Measurements from ENCODE around the gene MCAT. TPM values are rescaled to one million over a fixed set of nuclear protein-coding genes. Genes with fewer than 3 reads are reported as not detected.

The MCAT gene
- total RNA-seq = 10 to 100 TPM; 23.1 to 92.9 (median 28.6) TPM
- 10 to 100 TPM; 16.9 to 28.2 (median 19.5) TPM for polyA plus RNA-seq
- long read RNA-seq, donor 1, transcript MCAT-201 (4 exons, 2,056 nt) = major isoform, 13 of 17 reads
- long read RNA-seq, donor 1, partial matches to known transcripts = 0 of 17 reads
- long read RNA-seq, donor 1, other reads (novel, unspliced or antisense) = 0 of 17 reads
- long read RNA-seq, donor 2, transcript MCAT-202 (3 exons, 1,134 nt) = major isoform, 8 of 13 reads
- long read RNA-seq, donor 2, partial matches to known transcripts = 0 of 13 reads
- long read RNA-seq, donor 2, other reads (novel, unspliced or antisense) = 0 of 13 reads
- long read RNA-seq, donor 3, transcript MCAT-202 (3 exons, 1,134 nt) = minor isoform, 5 of 11 reads
- long read RNA-seq, donor 3, transcript MCAT-201 (4 exons, 2,056 nt) = major isoform, 6 of 11 reads
- long read RNA-seq, donor 3, partial matches to known transcripts = 0 of 11 reads
- long read RNA-seq, donor 3, other reads (novel, unspliced or antisense) = 0 of 11 reads
- long read RNA-seq, donor 4, transcript MCAT-201 (4 exons, 2,056 nt) = minor isoform, 11 of 28 reads
- long read RNA-seq, donor 4, transcript MCAT-202 (3 exons, 1,134 nt) = major isoform, 13 of 28 reads
- long read RNA-seq, donor 4, partial matches to known transcripts = 0 of 28 reads
- long read RNA-seq, donor 4, other reads (novel, unspliced or antisense) = 3 of 28 reads
- long read RNA-seq, donor 5, transcript MCAT-202 (3 exons, 1,134 nt) = minor isoform, 10 of 56 reads
- long read RNA-seq, donor 5, transcript MCAT-201 (4 exons, 2,056 nt) = major isoform, 38 of 56 reads
- long read RNA-seq, donor 5, partial matches to known transcripts = 0 of 56 reads
- long read RNA-seq, donor 5, other reads (novel, unspliced or antisense) = 8 of 56 reads
- long read RNA-seq, donor 6, transcript MCAT-201 (4 exons, 2,056 nt) = major isoform, 7 of 13 reads
- long read RNA-seq, donor 6, partial matches to known transcripts = 0 of 13 reads
- long read RNA-seq, donor 6, other reads (novel, unspliced or antisense) = 2 of 13 reads
- long read RNA-seq, donor 7, transcript MCAT-201 (4 exons, 2,056 nt) = major isoform, 5 of 5 reads
- long read RNA-seq, donor 7, partial matches to known transcripts = 0 of 5 reads
- long read RNA-seq, donor 7, other reads (novel, unspliced or antisense) = 0 of 5 reads
- long read RNA-seq, donor 8, transcript MCAT-202 (3 exons, 1,134 nt) = minor isoform, 6 of 24 reads
- long read RNA-seq, donor 8, transcript MCAT-201 (4 exons, 2,056 nt) = major isoform, 17 of 24 reads
- long read RNA-seq, donor 8, partial matches to known transcripts = 0 of 24 reads
- long read RNA-seq, donor 8, other reads (novel, unspliced or antisense) = 0 of 24 reads
- long read RNA-seq, donor 9, transcript MCAT-202 (3 exons, 1,134 nt) = minor isoform, 5 of 12 reads
- long read RNA-seq, donor 9, transcript MCAT-201 (4 exons, 2,056 nt) = major isoform, 7 of 12 reads
- long read RNA-seq, donor 9, partial matches to known transcripts = 0 of 12 reads
- long read RNA-seq, donor 9, other reads (novel, unspliced or antisense) = 0 of 12 reads
- long read RNA-seq, donor 10, partial matches to known transcripts = 0 of 5 reads
- long read RNA-seq, donor 10, other reads (novel, unspliced or antisense) = 0 of 5 reads

- peak; percentile 79 to 91 (median 86) for DNase-seq
- no peaks in the 10 kb centered on the region for H3K27me3 ChIP-seq
- 0 to 1% (median 0%) methylated on average over 11 to 83 of the region's 83 CpGs for WGBS, 4 donors
- TF ChIP-seq CTCF (IDR thresholded peaks at IDR 0.05) (no peak), POLR2A (IDR thresholded peaks at IDR 0.05) (peak; percentile 29 to 51)
- H3K4me1 ChIP-seq (replicated peaks in 1 of 2) = peaks cover 9 to 17% of the 10 kb centered on the region in 2 donors
- H3K27ac ChIP-seq = peak within 1 kb of the TSS in 4 of 5 donors; percentile 50 to 87 (median 60)
- intact Hi-C loops (cut with DNase I) = no loop called here
- H3K36me3 ChIP-seq (replicated peaks in 1 of 2) = peaks cover 0 to 27% of the 10 kb centered on the region in 2 donors
- peak within 1 kb of the TSS; percentile 11 to 92 (median 46) for H3K4me3 ChIP-seq
- H3K9me3 ChIP-seq (replicated peaks in 1 of 3) = no peaks in the 10 kb centered on the region
These were observed at the start of gene MCAT for GRCh38 chr22:43142880-43143562. TSS of gene MCAT (minus strand) at chr22:43143398. CDS start at chr22:43143348, 50 bp downstream.

- Histone ChIP-seq H3K4me1 (replicated peaks in 1 of 2) (no peaks in the 10 kb centered on the region), H3K27ac (no peak overlapping the region), H3K36me3 (replicated peaks in 1 of 2) (no peaks in the 10 kb centered on the region), H3K4me3 (no peak overlapping the region), H3K9me3 (replicated peaks in 1 of 3) (no peaks in the 10 kb centered on the region), H3K27me3 (no peaks in the 10 kb centered on the region)
- intact Hi-C loops (cut with DNase I) = no loop called here
- TF ChIP-seq POLR2A (IDR thresholded peaks at IDR 0.05) = no peak
- no peak for TF ChIP-seq CTCF (IDR thresholded peaks at IDR 0.05)
- DNase-seq = no peak
These were observed 48.6 kb upstream of the MCAT start for GRCh38 chr22:43191831-43192230.

GRCh38 chr22:43188829-43189545 is 45.8 kb upstream of the MCAT start:
- Histone ChIP-seq H3K27ac (no peak overlapping the region), H3K4me3 (no peak overlapping the region), H3K9me3 (replicated peaks in 1 of 3) (no peaks in the 10 kb centered on the region), H3K27me3 (no peaks in the 10 kb centered on the region), H3K36me3 (replicated peaks in 1 of 2) (no peaks in the 10 kb centered on the region), H3K4me1 (replicated peaks in 1 of 2) (peaks cover 14 to 20% of the 10 kb centered on the region in 2 donors)
- DNase-seq = no peak
- intact Hi-C loops (cut with DNase I) = no loop called here
- TF ChIP-seq CTCF (IDR thresholded peaks at IDR 0.05) (no peak), POLR2A (IDR thresholded peaks at IDR 0.05) (no peak)
- 85 to 93% (median 90%) methylated on average over 5 of the region's 5 CpGs for WGBS, 4 donors

All from adrenal gland (tissue), 19 donors.